HG02885 (cell line): ENCODE data around the gene RAD9A.

Source experiments
- ATAC-seq: cut with Tn5 transposase; IDR thresholded peaks from one replicate; pipeline ENCODE4 v1.9.1; 2021; ENCODE audit warnings: mild to moderate bottlenecking; ENCODE audit not compliant: unreplicated experiment, poor library complexity

Gene RAD9A

GRCh38 chr11:67356864-67357561 is 34.8 kb upstream of the RAD9A start:
- ATAC-seq: no peak

GRCh38 chr11:67357831-67358670 is 33.7 kb upstream of the RAD9A start:
- no peak for ATAC-seq

DNA sequence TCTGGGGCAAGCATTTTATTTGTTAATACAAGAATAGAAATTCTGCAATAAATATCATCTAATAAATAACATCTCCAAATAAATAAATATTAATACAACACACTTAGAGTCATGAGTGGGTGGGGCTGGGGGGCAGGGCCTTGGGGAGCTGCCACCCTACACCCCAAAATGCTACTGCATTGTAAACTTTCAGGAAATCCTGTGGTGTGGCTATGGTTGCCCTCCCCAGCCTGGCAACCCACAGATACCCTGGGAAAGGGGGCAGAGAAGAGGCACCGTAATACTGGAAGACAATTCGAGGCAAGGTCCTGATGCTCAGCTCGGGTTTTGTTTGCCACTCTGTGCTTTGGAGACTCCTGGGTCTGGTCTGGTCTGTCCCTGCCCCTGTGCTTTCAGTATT is 27.6 kb upstream of the RAD9A start:
- no peak for ATAC-seq

GRCh38 chr11:67364783-67365722 is 26.7 kb upstream of the RAD9A start:
- ATAC-seq: no peak

- ATAC-seq: no peak
Observed at GRCh38 chr11:67365736-67366444, 25.9 kb upstream of the RAD9A start.

- ATAC-seq: no peak
Observed at GRCh38 chr11:67366546-67366945, 25.2 kb upstream of the RAD9A start.

GRCh38 chr11:67366961-67367760 is 24.6 kb upstream of the RAD9A start:
- ATAC-seq: no peak

GRCh38 chr11:67367761-67368227 is 24.0 kb upstream of the RAD9A start:
- ATAC-seq: no peak

GRCh38 chr11:67368621-67369020 is 23.2 kb upstream of the RAD9A start:
- no peak for ATAC-seq

DNA sequence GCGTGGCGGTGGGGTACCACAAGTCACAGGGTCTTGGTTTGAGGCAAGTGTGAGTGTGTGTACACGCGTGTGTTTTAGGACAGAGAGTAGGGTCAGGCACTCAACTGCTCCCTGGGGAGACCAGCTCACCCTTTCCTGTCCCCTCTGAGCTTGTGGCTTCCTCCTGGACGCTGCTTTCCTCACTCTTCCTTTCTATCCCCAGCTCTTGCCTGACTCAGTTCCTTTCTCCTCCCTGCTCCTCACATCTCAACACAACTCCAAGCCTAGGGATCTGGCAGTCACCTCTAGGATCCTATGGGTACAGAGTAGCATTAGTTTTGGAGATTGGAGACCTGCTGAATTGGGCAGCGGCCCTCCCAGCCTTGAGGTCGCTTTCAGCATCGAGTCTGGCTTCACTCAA is 22.5 kb upstream of the RAD9A start:
- no peak for ATAC-seq

GRCh38 chr11:67369801-67370284 is 21.9 kb upstream of the RAD9A start:
- no peak for ATAC-seq

DNA sequence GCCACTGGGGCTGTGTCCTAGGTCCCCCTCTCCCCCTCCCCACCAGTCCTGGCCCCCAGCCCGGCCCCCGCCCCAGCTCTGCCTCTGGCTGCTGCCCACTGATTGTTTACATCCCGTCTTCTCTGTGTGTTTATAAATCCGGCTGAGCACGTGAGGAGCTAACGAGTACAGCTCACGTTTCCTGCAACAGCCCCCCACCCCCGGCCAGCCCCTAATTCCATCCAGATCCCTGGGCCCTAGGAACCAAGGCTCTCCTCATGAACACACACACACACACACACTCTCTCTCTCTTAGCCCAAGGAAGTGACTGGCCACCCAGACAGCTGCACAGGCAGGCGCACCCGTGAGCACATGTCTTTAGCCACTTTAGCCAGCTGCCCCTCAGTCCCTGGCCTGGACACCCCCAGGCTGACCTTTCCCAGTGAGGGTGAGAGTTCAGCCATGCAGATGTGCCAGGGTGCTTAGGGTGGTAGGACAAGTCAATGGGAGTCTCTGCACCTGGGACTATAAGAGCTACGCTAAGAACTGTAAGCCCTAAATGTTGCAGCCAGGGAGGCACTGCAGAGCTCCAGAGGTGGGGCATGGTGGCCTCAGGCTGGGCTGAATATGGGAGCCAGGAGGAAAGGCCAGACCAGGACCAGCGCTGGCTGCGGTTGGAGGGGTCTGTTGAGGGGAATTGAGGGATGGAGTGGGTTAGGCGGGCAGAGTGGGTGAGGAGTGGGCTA is 21.3 kb upstream of the RAD9A start:
- ATAC-seq: no peak

- no peak for ATAC-seq
Observed at GRCh38 chr11:67371189-67371910, 20.4 kb upstream of the RAD9A start.

DNA sequence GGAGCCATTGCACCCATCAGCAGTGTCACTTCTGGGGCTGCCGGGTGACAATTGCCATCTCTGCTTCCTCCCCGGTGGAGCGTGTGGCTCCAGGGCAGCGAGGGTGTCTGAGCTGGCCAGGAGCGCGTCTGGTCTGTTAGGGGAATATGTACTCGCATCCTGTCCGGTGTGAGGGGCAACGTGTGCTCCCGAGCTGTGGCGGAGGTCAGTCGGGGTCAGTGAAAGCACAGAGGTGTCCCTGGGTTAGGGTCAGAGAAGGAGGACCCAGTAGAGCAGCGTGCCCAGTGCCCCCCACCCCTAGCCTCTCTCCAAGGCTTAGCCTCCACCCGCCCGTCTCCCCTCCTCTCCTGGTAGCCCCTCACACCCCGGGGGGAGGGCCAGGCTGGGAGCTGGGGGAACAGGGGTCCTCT is 19.9 kb upstream of the RAD9A start:
- ATAC-seq: no peak

GRCh38 chr11:67372321-67372992 is 19.3 kb upstream of the RAD9A start:
- ATAC-seq: peak; percentile 30

- peak; percentile 5 for ATAC-seq
Observed at GRCh38 chr11:67372993-67373647, 18.7 kb upstream of the RAD9A start, which contains the start of gene CLCF1. CLCF1 (minus strand) TSS chr11:67373598; CDS start chr11:67373539, 59 bp downstream.
